Left lobe of liver (tissue), 2 donors: ENCODE data around the gene KRTAP2-3. TPM values are rescaled to one million over a fixed set of nuclear protein-coding genes. Genes with fewer than 3 reads are reported as not detected.
"Not testable (repeated sequence)": the region's sequence is repeated elsewhere in the genome, so short reads cannot be mapped to it uniquely, and the experiment has no call there.

Experiments used
- ATAC-seq: fragments of 200-7000 bp; cut with Tn5 transposase; one replicate; pipeline ENCODE4 v1.9.1; 2020; ENCODE audit warnings: mild to moderate bottlenecking, moderate library complexity
- DNase-seq: peaks from one replicate; pipeline ENCODE4 v3.0.0-alpha.2; 2020; ENCODE audit warnings: low spot score
- total RNA-seq: library from RNA; stranded (reverse); gene quantifications from one replicate; pipeline ENCODE4 v1.2.1, GENCODE V29; 2021
- donor health status: DM: no; HTN: no; CAD: no; lungs with moderate emphysema.
- donor health status: DM: no; HTN: yes; CAD: no.

The KRTAP2-3 gene
- total RNA-seq, 1 donor from 2014 or later: not detected

- DNase-seq (no peak), ATAC-seq (no peak)
Measured at GRCh38 chr17:41069031-41069430, 9.1 kb upstream of the KRTAP2-3 start.

- ATAC-seq (no peak), DNase-seq (no peak)
Measured at GRCh38 chr17:41067281-41067680, 7.4 kb upstream of the KRTAP2-3 start.

GRCh38 chr17:41065829-41066624 lies 6.1 kb upstream of the KRTAP2-3 start, which contains the start of gene KRTAP2-4:
Gene KRTAP2-4 (minus strand): TSS chr17:41065879. CDS start chr17:41065845, 34 bp downstream.
- DNase-seq: no peak

GRCh38 chr17:41065016-41065689 lies 5.2 kb upstream of the KRTAP2-3 start:
- ATAC-seq, DNase-seq: not testable (repeated sequence)

More at GRCh38 chr17:41065829-41066624, 6.1 kb upstream of the KRTAP2-3 start, which contains the start of gene KRTAP2-4:
- no peak for ATAC-seq

- ATAC-seq (no peak), DNase-seq (no peak)
Measured at GRCh38 chr17:41064301-41064700, 4.4 kb upstream of the KRTAP2-3 start.

- DNase-seq (no peak), ATAC-seq (no peak)
Measured at GRCh38 chr17:41063449-41063848, 3.5 kb upstream of the KRTAP2-3 start.

- ATAC-seq (no peak), DNase-seq (no peak)
Measured at GRCh38 chr17:41061964-41062363, 2.0 kb upstream of the KRTAP2-3 start.

- not testable (repeated sequence) for ATAC-seq, DNase-seq
Measured at GRCh38 chr17:41059276-41060051, 450 bp downstream of the KRTAP2-3 start.

GRCh38 chr17:41058741-41059140 lies 1.2 kb downstream of the KRTAP2-3 start:
- DNase-seq: no peak

GRCh38 chr17:41057547-41057946 lies 2.4 kb downstream of the KRTAP2-3 start:
- ATAC-seq: no peak

More at GRCh38 chr17:41058741-41059140, 1.2 kb downstream of the KRTAP2-3 start:
- no peak for ATAC-seq

GRCh38 chr17:41055130-41055529 lies 4.8 kb downstream of the KRTAP2-3 start, which contains the start of gene KRTAP2-2:
Gene KRTAP2-2 (minus strand): TSS chr17:41055230. CDS start chr17:41055211, 19 bp downstream.
- DNase-seq, ATAC-seq: not testable (repeated sequence)

More at GRCh38 chr17:41057547-41057946, 2.4 kb downstream of the KRTAP2-3 start:
- no peak for DNase-seq

- ATAC-seq, DNase-seq: not testable (repeated sequence)
Measured at GRCh38 chr17:41054556-41054955, 5.4 kb downstream of the KRTAP2-3 start.

GRCh38 chr17:41054025-41054424 lies 5.9 kb downstream of the KRTAP2-3 start:
- DNase-seq: no peak
- ATAC-seq: no peak

- no peak for ATAC-seq
- no peak for DNase-seq
Measured at GRCh38 chr17:41052566-41052965, 7.3 kb downstream of the KRTAP2-3 start.

GRCh38 chr17:41049110-41049509 lies 10.8 kb downstream of the KRTAP2-3 start:
- ATAC-seq: no peak
- DNase-seq: no peak

GRCh38 chr17:41048441-41048840 lies 11.5 kb downstream of the KRTAP2-3 start:
- ATAC-seq: no peak
- DNase-seq: no peak

- ATAC-seq: not testable (repeated sequence)
Measured at GRCh38 chr17:41046735-41047465, 13.0 kb downstream of the KRTAP2-3 start, which contains the start of gene KRTAP2-1. Gene KRTAP2-1 (minus strand): TSS chr17:41047316. CDS start chr17:41047267, 49 bp downstream.

GRCh38 chr17:41042953-41043352 lies 17.0 kb downstream of the KRTAP2-3 start:
- DNase-seq: no peak
- ATAC-seq: no peak

More at GRCh38 chr17:41046735-41047465, 13.0 kb downstream of the KRTAP2-3 start, which contains the start of gene KRTAP2-1:
- not testable (repeated sequence) for DNase-seq

- not testable (repeated sequence) for DNase-seq, ATAC-seq
Measured at GRCh38 chr17:41040783-41041571, 18.9 kb downstream of the KRTAP2-3 start, which contains the start of gene KRTAP1-1. Gene KRTAP1-1 (minus strand): TSS chr17:41041450. CDS start chr17:41041397, 53 bp downstream.
